T-cell (primary cell): ENCODE data around the gene ZBTB5. TPM values are rescaled to one million over a fixed set of nuclear protein-coding genes. Genes with fewer than 3 reads are reported as not detected.

ENCODE experiments used
- ATAC-seq, 4 experiments: fragments of 200-7000 bp in 3 of 4; fragments of 150-1000 bp in 1 of 4; cut with Tn5 transposase; replicated peaks in 1 of 4; 1 replicate in 3 of 4; 2 replicates in 1 of 4; pipeline ENCODE4 v1.10.0; 2021; ENCODE audit warnings: moderate library complexity in 3 of 4, mild to moderate bottlenecking in 2 of 4, moderate number of reproducible peaks in 1 of 4
- CTCF ChIA-PET, 2 donors: fragments of 300-600 bp; sonication (Branson Sonifier 250); formaldehyde crosslinking; loops; one replicate each; lab custom pipeline; 2022; ENCODE audit warnings: antibody characterized with exemption in 2 of 2; lab: Charles Lee
- POLR2A ChIA-PET, 2 donors: fragments of 300-600 bp; sonication (Branson Sonifier 250); formaldehyde crosslinking; loops; one replicate each; lab custom pipeline; 2022; ENCODE audit warnings: antibody characterized with exemption in 2 of 2; lab: Charles Lee
- DNase-seq, 35 experiments: peaks; one replicate each; pipeline versions ENCODE4 v3.0.0 to v3.0.0-alpha.2; 2013 to 2023
- H3K27ac ChIP-seq: one replicate; pipeline ENCODE4 v1.5.1; 2013; ENCODE audit warnings: low read length
- H3K27me3 ChIP-seq, 2 experiments: replicated peaks in 1 of 2; 1 replicate in 1 of 2; 2 replicates in 1 of 2; pipeline versions ENCODE4 v1.6.1 to v1.7.0; 2013; ENCODE audit warnings: low read length in 1 of 2, mixed read lengths in 1 of 2; ENCODE audit not compliant: control insufficient read depth in 2 of 2, insufficient read depth in 2 of 2; ENCODE audit errors: extremely low read depth in 1 of 2
- H3K36me3 ChIP-seq, 2 donors: 1 replicate in 1 of 2; 2 replicates in 1 of 2; pipeline versions ENCODE4 v1.6.1 to v1.7.0; 2013; ENCODE audit warnings: low read length in 1 of 2; ENCODE audit not compliant: control insufficient read depth in 2 of 2, insufficient read depth in 1 of 2; ENCODE audit errors: extremely low read depth in 1 of 2
- H3K4me1 ChIP-seq, 2 experiments: 1 replicate in 1 of 2; 2 replicates in 1 of 2; pipeline versions ENCODE4 v1.6.1 to v1.7.0; 2013; ENCODE audit warnings: low read length in 2 of 2, mixed read lengths in 1 of 2; ENCODE audit not compliant: insufficient read depth in 2 of 2, control insufficient read depth in 1 of 2; ENCODE audit errors: extremely low read depth in 1 of 2
- H3K4me3 ChIP-seq, 2 donors: 1 replicate in 1 of 2; 2 replicates in 1 of 2; pipeline versions ENCODE4 v1.5.1 to v1.7.0; 2013; ENCODE audit warnings: mild to moderate bottlenecking in 2 of 2, low read length in 1 of 2, moderate library complexity in 1 of 2; ENCODE audit not compliant: control insufficient read depth in 1 of 2; ENCODE audit errors: extremely low read depth in 1 of 2
- H3K9me3 ChIP-seq: 2 replicates; pipeline ENCODE4 v1.7.0; 2013
- H3K27ac Mint-ChIP-seq, 2 donors: one replicate each; pipeline ENCODE4 v1.8.0; 2020 to 2021; ENCODE audit warnings: mild to moderate bottlenecking in 2 of 2, mixed read lengths in 2 of 2
- H3K27me3 Mint-ChIP-seq, 2 donors: one replicate each; pipeline ENCODE4 v1.8.0; 2021 to 2022; ENCODE audit warnings: mixed read lengths in 2 of 2
- H3K36me3 Mint-ChIP-seq: one replicate; pipeline ENCODE4 v1.8.0; 2021; ENCODE audit warnings: mixed read lengths
- H3K4me1 Mint-ChIP-seq, 3 donors: one replicate each; pipeline ENCODE4 v1.8.0; 2020 to 2022; ENCODE audit warnings: mixed read lengths in 3 of 3, mild to moderate bottlenecking in 1 of 3
- H3K4me3 Mint-ChIP-seq, 3 donors: one replicate each; pipeline ENCODE4 v1.8.0; 2020 to 2022; ENCODE audit warnings: mild to moderate bottlenecking in 3 of 3, mixed read lengths in 3 of 3, moderate library complexity in 3 of 3
- H3K9me3 Mint-ChIP-seq, 3 donors: one replicate each; pipeline ENCODE4 v1.8.0; 2020 to 2022; ENCODE audit warnings: mixed read lengths in 3 of 3
- WGBS: methylation state at CpG from one replicate; pipeline ENCODE4 v1.1.5; 2013; ENCODE audit warnings: missing lambda C conversion rate; ENCODE audit not compliant: insufficient coverage; 5-methylcytosine and 5-hydroxymethylcytosine counted together
- total RNA-seq, 35 experiments: library from RNA in 6 of 35; stranded (reverse) in 6 of 35; fragments of 120-200 nt in 1 of 35; gene quantifications; one replicate each; pipeline versions ENCODE4 v1.2.1 to v1.2.4 and lab custom pipeline; 2013 to 2026

ZBTB5 gene
- total RNA-seq, 5 donors from 2014 or later (not counting 1 experiment from before 2014, with no cell fraction given), result 12.5 to 14.3 (median 13.3) TPM

- Histone ChIP-seq H3K9me3 (no peaks in the 10 kb centered on the region), H3K36me3 (peaks cover 0 to 6% of the 10 kb centered on the region in 2 donors), H3K27ac (no peak overlapping the region), H3K4me1 (peaks cover 0 to 2% of the 10 kb centered on the region in 2 experiments), H3K4me3 (no peak overlapping the region), H3K27me3 (no peaks in the 10 kb centered on the region)
- no peak for DNase-seq
- ATAC-seq, result no peak
- peaks cover 54 to 57% (median 55%) of the 10 kb centered on the region in 3 donors for H3K4me1 Mint-ChIP-seq
- H3K27me3 Mint-ChIP-seq, result no peaks in the 10 kb centered on the region
- 40% methylated on average over 1 of the region's 3 CpGs for WGBS
- H3K9me3 Mint-ChIP-seq, result no peaks in the 10 kb centered on the region
- ChIA-PET CTCF (no interaction called here), POLR2A (no interaction called here)
- no peak overlapping the region for H3K4me3 Mint-ChIP-seq
- no peak overlapping the region for H3K27ac Mint-ChIP-seq
- H3K36me3 Mint-ChIP-seq, result peaks cover 17% of the 10 kb centered on the region
Observed at GRCh38 chr9:37451628-37452027, 13.6 kb downstream of the ZBTB5 start.

- Histone ChIP-seq H3K27me3 (no peaks in the 10 kb centered on the region), H3K27ac (no peak overlapping the region), H3K9me3 (no peaks in the 10 kb centered on the region), H3K4me3 (no peak overlapping the region), H3K4me1 (no peaks in the 10 kb centered on the region), H3K36me3 (peaks cover 0 to 6% of the 10 kb centered on the region in 2 donors)
- ATAC-seq (no peak), DNase-seq (no peak)
- Mint-ChIP-seq H3K4me3 (no peak overlapping the region), H3K9me3 (no peaks in the 10 kb centered on the region), H3K4me1 (peaks cover 47 to 53% (median 51%) of the 10 kb centered on the region in 3 donors), H3K27ac (no peak overlapping the region), H3K27me3 (no peaks in the 10 kb centered on the region), H3K36me3 (peaks cover 20% of the 10 kb centered on the region)
- ChIA-PET POLR2A (interaction anchor here (0.5 to 1.1 kb wide), 5 partner anchors 13 to 1748 kb away, joined by 3 to 4 read pairs (median 3); no protein-coding TSS in a partner anchor), CTCF (no interaction called here)
- 79% methylated on average over 5 of the region's 12 CpGs for WGBS
Observed at GRCh38 chr9:37449862-37450632, 15.2 kb downstream of the ZBTB5 start.

- ChIA-PET POLR2A (no interaction called here), CTCF (no interaction called here)
- Mint-ChIP-seq H3K36me3 (peaks cover 29% of the 10 kb centered on the region), H3K27ac (no peak overlapping the region), H3K27me3 (no peaks in the 10 kb centered on the region), H3K4me1 (peaks cover 25 to 31% (median 27%) of the 10 kb centered on the region in 3 donors), H3K4me3 (no peak overlapping the region), H3K9me3 (no peaks in the 10 kb centered on the region)
- H3K4me1 ChIP-seq, result no peaks in the 10 kb centered on the region
- H3K4me3 ChIP-seq, result no peak overlapping the region
- H3K27me3 ChIP-seq, result no peaks in the 10 kb centered on the region
- H3K9me3 ChIP-seq, result no peaks in the 10 kb centered on the region
- H3K27ac ChIP-seq, result no peak overlapping the region
- H3K36me3 ChIP-seq, result peaks cover 0 to 21% of the 10 kb centered on the region in 2 donors
- DNase-seq, result no peak
- ATAC-seq, result no peak
Observed at GRCh38 chr9:37447111-37447510, 18.1 kb downstream of the ZBTB5 start.

DNA sequence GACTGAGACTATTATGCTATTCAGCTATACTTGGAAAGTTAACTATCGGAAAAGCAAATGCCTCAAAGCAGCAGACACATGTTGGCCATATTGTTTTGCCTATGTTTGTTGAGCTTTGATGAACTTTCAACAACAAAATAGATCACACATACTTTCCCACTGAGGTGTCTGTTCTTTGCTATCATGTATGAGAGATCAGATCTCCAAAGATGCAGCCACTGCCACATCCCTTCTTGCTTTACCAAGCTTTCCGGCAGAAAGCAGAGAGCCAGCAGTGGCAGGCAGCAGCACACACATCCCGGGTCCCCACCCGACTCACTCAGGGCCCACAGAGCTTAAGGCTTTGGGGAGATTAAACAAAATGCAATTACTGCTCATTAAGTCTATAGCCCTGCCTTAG lies 18.8 kb downstream of the ZBTB5 start:
- Mint-ChIP-seq H3K27ac (no peak overlapping the region), H3K4me3 (no peak overlapping the region)
- ATAC-seq, result no peak

DNA sequence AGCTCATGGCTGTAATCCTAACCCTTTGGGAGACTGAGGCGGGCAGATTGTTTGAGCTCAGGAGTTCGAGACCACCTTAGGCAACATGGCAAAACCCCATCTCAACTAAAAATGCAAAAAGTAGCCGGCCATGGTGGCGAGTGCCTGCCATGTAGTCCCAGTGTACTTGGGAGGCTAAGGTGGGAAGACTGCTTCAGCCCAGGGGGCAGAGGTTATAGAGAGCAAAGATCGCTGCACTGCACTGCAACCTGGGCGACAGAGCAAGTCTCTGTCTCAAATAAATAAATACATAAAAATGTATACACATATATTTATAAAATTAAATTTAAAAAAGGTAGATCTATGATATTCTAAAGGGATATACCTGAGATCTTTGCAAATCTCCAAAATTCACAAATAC lies 19.4 kb downstream of the ZBTB5 start:
- Histone ChIP-seq H3K9me3 (no peaks in the 10 kb centered on the region), H3K4me1 (no peaks in the 10 kb centered on the region), H3K27me3 (no peaks in the 10 kb centered on the region), H3K27ac (no peak overlapping the region), H3K36me3 (peaks cover 0 to 34% of the 10 kb centered on the region in 2 donors), H3K4me3 (no peak overlapping the region)
- Mint-ChIP-seq H3K4me1 (peaks cover 18 to 27% (median 22%) of the 10 kb centered on the region in 3 donors), H3K27ac (no peak overlapping the region), H3K9me3 (no peaks in the 10 kb centered on the region), H3K27me3 (no peaks in the 10 kb centered on the region), H3K36me3 (peaks cover 39% of the 10 kb centered on the region), H3K4me3 (no peak overlapping the region)
- ChIA-PET CTCF (no interaction called here), POLR2A (no interaction called here)
- ATAC-seq (no peak), DNase-seq (no peak)
- no CpG with 5 or more reads among the region's 6 CpGs for WGBS

More for the DNA sequence above, 18.8 kb downstream of the ZBTB5 start:
- H3K4me1 ChIP-seq, result no peaks in the 10 kb centered on the region
- peaks cover 36% of the 10 kb centered on the region for H3K36me3 Mint-ChIP-seq
- no peaks in the 10 kb centered on the region for H3K9me3 ChIP-seq
- ChIA-PET CTCF (no interaction called here), POLR2A (no interaction called here)
- peaks cover 18 to 30% (median 22%) of the 10 kb centered on the region in 3 donors for H3K4me1 Mint-ChIP-seq
- no peak overlapping the region for H3K27ac ChIP-seq
- H3K4me3 ChIP-seq, result no peak overlapping the region
- DNase-seq, result no peak
- peaks cover 0 to 28% of the 10 kb centered on the region in 2 donors for H3K36me3 ChIP-seq
- H3K9me3 Mint-ChIP-seq, result no peaks in the 10 kb centered on the region
- 100% methylated on average over 1 of the region's 4 CpGs for WGBS
- no peaks in the 10 kb centered on the region for H3K27me3 Mint-ChIP-seq
- no peaks in the 10 kb centered on the region for H3K27me3 ChIP-seq

DNA sequence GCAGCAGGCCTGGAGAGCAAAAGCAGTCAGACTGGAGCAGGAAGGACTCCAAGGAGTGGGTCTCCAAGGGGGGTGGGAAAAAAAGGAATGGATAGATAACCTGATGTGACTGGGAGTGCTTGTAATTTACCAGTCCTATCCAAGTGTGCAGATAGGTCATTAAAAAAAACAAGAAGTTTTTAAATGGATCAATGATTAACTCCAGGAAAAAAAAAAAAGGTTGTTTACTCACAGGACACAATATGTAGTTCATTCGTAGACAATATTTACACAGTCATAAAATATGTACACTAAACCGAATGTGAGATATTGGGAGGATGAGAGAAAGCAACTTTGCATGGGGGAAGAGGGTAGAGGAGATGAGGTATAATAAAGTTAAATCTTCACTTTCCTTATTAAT lies 20.4 kb downstream of the ZBTB5 start:
- H3K27me3 ChIP-seq, result no peaks in the 10 kb centered on the region
- no CpG with 5 or more reads among the region's 2 CpGs for WGBS
- H3K4me1 ChIP-seq, result no peaks in the 10 kb centered on the region
- POLR2A ChIA-PET, result interaction anchor here in 1 of 2 donors (0.6 kb wide), 1 partner anchor 316 kb away, joined by 3 read pairs; no protein-coding TSS in a partner anchor
- ATAC-seq (no peak), DNase-seq (no peak)
- no peak overlapping the region for H3K4me3 ChIP-seq
- no peaks in the 10 kb centered on the region for H3K27me3 Mint-ChIP-seq
- no peaks in the 10 kb centered on the region for H3K9me3 ChIP-seq
- H3K9me3 Mint-ChIP-seq, result no peaks in the 10 kb centered on the region
- CTCF ChIA-PET, result no interaction called here
- peaks cover 18 to 25% (median 22%) of the 10 kb centered on the region in 3 donors for H3K4me1 Mint-ChIP-seq
- no peak overlapping the region for H3K27ac ChIP-seq
- H3K27ac Mint-ChIP-seq, result no peak overlapping the region
- H3K36me3 ChIP-seq, result peaks cover 7 to 37% of the 10 kb centered on the region in 2 donors
- H3K36me3 Mint-ChIP-seq, result peaks cover 36% of the 10 kb centered on the region
- no peak overlapping the region for H3K4me3 Mint-ChIP-seq
